ENCODE measurements around the gene ERVW-1. TPM values are rescaled to one million over a fixed set of nuclear protein-coding genes. Genes with fewer than 3 reads are reported as not detected.

ERVW-1 gene
- total RNA-seq, 1 experiment from 2014 or later = not detected

DNA sequence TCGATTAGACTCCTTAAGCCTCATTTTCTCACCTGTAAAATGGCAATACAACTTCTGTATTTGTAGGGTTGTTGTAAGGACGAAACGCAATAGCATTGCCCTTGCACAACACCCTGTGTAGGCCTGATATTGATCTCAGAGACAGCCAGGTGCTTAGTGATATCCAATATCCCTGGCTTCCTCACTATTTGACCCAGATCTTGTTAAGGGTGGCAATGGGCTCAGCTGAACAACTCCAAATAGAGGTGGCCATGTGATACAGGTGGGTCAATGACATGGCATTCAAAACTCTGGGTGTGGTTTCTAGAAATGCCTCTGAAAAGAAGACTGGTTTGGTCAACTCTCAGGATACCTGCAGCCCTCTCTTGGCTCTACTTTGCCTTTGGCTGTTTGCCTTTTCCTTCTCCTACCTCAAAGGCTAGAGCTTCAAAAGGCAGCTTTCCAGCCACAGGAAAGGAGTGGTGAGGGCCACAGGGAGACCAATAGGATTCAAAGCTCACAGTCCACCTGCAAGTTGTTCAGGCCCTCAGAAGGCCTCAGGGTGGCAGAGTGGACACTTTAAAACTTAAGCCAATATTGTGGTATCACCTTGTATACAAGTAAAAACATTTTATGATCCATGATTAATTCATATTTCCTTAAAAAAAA, 45.3 kb downstream of the ERVW-1 start:
- no peak for DNase-seq (ENCODE audit: extremely low read depth, low read depth)

- DNase-seq (ENCODE audit: extremely low read depth, low read depth) = no peak
These were observed 50.6 kb downstream of the ERVW-1 start for GRCh38 chr7:92427193-92427592.

DNA sequence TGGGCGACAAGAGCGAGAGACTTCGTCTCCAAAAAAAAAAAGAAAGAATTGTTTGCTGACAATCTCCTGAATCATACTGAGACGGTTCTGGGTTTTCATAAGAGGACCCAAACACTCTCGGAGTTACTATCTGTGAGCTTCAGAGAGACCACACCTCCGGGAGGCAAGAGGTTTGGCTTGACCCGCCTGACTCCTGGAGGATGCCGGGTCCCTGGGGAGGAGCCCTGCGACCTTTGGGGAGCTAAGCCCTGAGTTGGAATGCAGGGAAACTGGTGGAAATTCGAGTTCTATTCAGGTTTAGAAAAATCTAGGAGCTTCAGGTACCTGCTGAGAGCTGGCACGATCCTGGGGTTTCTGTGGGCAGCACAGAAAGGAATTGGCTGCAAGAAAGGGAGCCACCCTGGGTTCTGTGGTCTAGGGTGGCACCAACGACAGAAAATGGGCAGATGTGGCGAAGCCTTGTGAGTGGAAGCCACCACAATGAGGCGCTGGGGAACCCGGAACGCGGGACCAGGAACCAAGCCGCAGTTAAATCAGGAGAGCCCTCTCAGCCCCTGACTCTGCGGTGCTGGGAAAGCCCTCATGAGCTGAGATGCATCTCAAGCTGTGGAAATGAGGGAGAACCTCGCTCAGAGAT, 52.3 kb downstream of the ERVW-1 start:
- no peak for DNase-seq (ENCODE audit: extremely low read depth, low read depth)

DNA sequence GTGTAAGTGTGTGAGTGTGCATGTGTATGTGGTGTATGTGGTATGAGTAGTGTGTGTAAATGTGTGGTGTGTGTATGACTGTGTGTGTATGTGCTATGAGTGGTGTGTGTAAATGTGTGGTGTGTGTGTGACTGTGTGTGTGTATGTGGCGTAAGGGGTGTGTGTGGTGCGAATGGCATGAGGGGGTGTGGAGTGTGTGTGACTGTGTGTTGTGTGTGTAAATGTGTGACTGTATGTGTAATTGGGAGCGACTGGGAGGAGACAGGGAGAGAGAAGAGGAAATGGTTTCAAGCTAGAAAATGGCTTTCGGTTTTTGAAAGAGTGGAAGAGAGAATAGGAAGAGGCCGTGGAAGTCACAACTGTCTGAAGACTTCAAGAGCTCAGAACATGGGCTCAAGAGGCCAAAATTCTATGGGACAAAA, 54.0 kb downstream of the ERVW-1 start:
- no peak for DNase-seq (ENCODE audit: extremely low read depth, low read depth)

- no peak for DNase-seq (ENCODE audit: extremely low read depth, low read depth)
These were observed 54.8 kb downstream of the ERVW-1 start for GRCh38 chr7:92422926-92423325.

DNA sequence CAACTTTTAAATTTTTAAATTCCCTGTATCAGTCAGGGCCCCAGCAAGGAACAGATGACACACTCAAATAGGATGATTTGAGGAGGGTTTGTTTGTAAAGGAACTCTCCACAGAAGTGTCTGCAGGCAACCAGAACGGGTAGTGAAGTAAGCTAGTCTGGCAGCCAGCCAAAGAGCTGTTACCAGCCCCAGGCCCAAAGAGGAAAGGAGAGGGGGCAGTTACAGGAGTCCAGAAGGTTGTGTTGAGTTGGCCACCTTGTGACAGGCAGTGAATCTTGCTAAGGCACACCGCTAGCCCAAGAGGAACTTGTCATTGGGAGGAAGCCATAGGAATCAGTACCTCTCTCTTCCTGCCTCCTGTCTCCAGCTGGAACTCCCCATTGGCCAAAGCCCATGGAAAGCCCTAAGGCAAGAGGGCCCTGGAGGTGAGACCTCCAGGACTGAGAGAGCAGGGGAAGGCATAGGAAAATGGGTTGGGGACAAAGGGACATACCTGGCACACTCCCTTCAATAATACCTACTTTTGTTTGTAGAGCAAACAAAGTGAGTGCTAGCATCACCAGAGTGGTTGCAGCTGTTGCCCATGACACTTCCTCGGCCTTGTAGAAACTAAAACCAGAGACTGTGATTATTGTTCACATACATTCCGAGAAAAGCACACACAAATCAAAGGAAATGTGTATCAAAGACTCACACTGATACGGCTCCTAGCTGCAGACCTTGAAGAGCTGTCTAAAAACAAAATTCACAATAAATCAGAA, 55.9 kb downstream of the ERVW-1 start:
- DNase-seq (ENCODE audit: extremely low read depth, low read depth) = no peak

Other genes with a start within 250 kb of the ERVW-1 start
- 58.7 and 61.4 TPM in 2 replicates for gene KRIT1, start 232.0 kb downstream of the ERVW-1 start, total RNA-seq (2014; rRNA removed; shearing (Covaris generic))
- 23.3 and 31.4 TPM in 2 replicates for gene ANKIB1, start 232.0 kb downstream of the ERVW-1 start, total RNA-seq (2014; rRNA removed; shearing (Covaris generic))
- gene GATAD1, start 30.5 kb downstream of the ERVW-1 start, total RNA-seq (2014; rRNA removed; shearing (Covaris generic)) = 47.7 and 54.0 TPM in 2 replicates
- gene PEX1, start 50.6 kb upstream of the ERVW-1 start, total RNA-seq (2014; rRNA removed; shearing (Covaris generic)) = 16.8 and 19.8 TPM in 2 replicates
- gene RBM48, start 50.8 kb upstream of the ERVW-1 start, total RNA-seq (2014; rRNA removed; shearing (Covaris generic)) = 8.5 and 13.8 TPM in 2 replicates
- gene FAM133B, start 112.4 kb upstream of the ERVW-1 start, total RNA-seq (2014; rRNA removed; shearing (Covaris generic)) = 20.3 and 25.1 TPM in 2 replicates

Data from NCI-H460 (cell line).